Gastrocnemius medialis (tissue), 4 donors: ENCODE data around the gene DTL. TPM values are rescaled to one million over a fixed set of nuclear protein-coding genes. Genes with fewer than 3 reads are reported as not detected.

Experiments
- ATAC-seq, 2 donors: fragments of 150-250 bp; one replicate each; pipeline ENCODE4 v1.9.1; 2016
- DNase-seq, 2 donors: peaks; one replicate each; pipeline ENCODE4 v3.0.0-alpha.2; 2019
- H3K27ac ChIP-seq, 4 donors: fragments of 200-600 bp; sonication (generic); 1 replicate in 1 of 4; 2 replicates in 3 of 4; pipeline ENCODE4 v1.5.1; 2016 to 2018; ENCODE audit warnings: mild to moderate bottlenecking in 2 of 4, moderate library complexity in 1 of 4
- H3K27me3 ChIP-seq, 3 donors: fragments of 200-600 bp; sonication (generic) in 2 of 3; 1 replicate in 1 of 3; 2 replicates in 2 of 3; pipeline versions ENCODE4 v1.5.1 to v1.6.0; 2016 to 2019; ENCODE audit warnings: mild to moderate bottlenecking in 1 of 3, moderate library complexity in 1 of 3
- H3K36me3 ChIP-seq, 2 donors: fragments of 200-600 bp; sonication (generic) in 1 of 2; one replicate each; pipeline ENCODE4 v1.5.1; 2017 to 2018
- H3K4me1 ChIP-seq, 2 donors: fragments of 200-600 bp; sonication (generic) in 1 of 2; one replicate each; pipeline ENCODE4 v1.5.1; 2016 to 2017; ENCODE audit warnings: mild to moderate bottlenecking in 2 of 2
- H3K4me3 ChIP-seq, 4 donors: fragments of 200-600 bp; sonication (generic) in 3 of 4; 1 replicate in 1 of 4; 2 replicates in 3 of 4; pipeline ENCODE4 v1.5.1; 2016 to 2019; ENCODE audit warnings: mild to moderate bottlenecking in 2 of 4
- H3K9me3 ChIP-seq, 3 donors: fragments of 200-600 bp; sonication (generic) in 2 of 3; 1 replicate in 1 of 3; 2 replicates in 2 of 3; pipeline ENCODE4 v1.5.1; 2016 to 2019
- POLR2A ChIP-seq, 2 donors: fragments of 450-650 bp; IDR thresholded peaks; one replicate each; pipeline ENCODE4 v1.6.1; 2017; ENCODE audit warnings: antibody characterized with exemption in 2 of 2, mild to moderate bottlenecking in 2 of 2, moderate library complexity in 2 of 2
- in situ Hi-C, 4 donors: fragments of 200-750 bp; cut with MboI; loops; one replicate each; pipeline versions ENCODE4 v1.15.0 to v1.8.0; 2017; ENCODE audit warnings: low sequenced_read_pairs in 4 of 4
- intact Hi-C: fragments of 100-400 bp; cut with DNase I; formaldehyde crosslinking; loops from one replicate; pipeline ENCODE4 v1.15.1; 2023; ENCODE audit warnings: low total_unique reads
- total RNA-seq, 4 donors: library from RNA; depleted of rRNA; stranded (reverse); fragments of >200 nt; gene quantifications; one replicate each; pipeline versions ENCODE4 v1.1.0 to v1.2.3, GENCODE V29; 2016
- TF ChIP-seq, protein P1 (sequence below), 5 experiments: fragments of 450-650 bp in 3 of 5; fragments of 200-600 bp in 2 of 5; sonication (generic) in 2 of 5; IDR thresholded peaks in 4 of 5; conservative IDR thresholded peaks in 1 of 5; 1 replicate in 4 of 5; 2 replicates in 1 of 5; pipeline ENCODE4 v1.5.1; 2016 to 2019; ENCODE audit warnings: antibody characterized with exemption in 5 of 5, mild to moderate bottlenecking in 3 of 5, moderate library complexity in 3 of 5

Gene DTL
- total RNA-seq, 4 donors from 2014 or later: 0.52 to 1.8 TPM; not detected in 2

DNA sequence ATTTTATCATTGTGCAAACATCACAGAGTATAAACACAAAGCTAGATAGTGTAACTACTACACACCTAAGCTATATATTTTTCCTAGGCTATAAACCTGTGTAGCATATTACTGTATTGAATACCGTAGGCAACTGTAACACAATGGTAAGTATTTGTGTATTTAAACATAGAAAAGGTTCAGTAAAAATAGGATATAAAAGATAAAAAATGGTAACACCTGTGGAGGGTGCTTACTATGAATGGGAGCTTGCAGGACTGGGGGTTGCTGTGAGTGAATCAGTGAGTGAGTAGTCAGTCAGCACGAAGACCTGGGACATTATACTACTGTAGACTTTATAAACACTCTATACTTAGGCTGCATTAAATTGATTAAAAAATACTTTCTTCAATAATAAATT, 4.1 kb downstream of the DTL start:
- in situ Hi-C loops: loop anchor here in 2 of 4 donors (25.0 kb wide), 2 partner anchors 352 to 973 kb away; partner anchors contain the start of genes ANGEL2 (in 1 of the 2) and NEK2 (in 1 of the 2)
- Histone ChIP-seq H3K27ac (no peak overlapping the region), H3K36me3 (no peaks in the 10 kb centered on the region), H3K4me3 (no peak overlapping the region), H3K4me1 (peaks cover 8% of the 10 kb centered on the region in 2 donors), H3K9me3 (no peaks in the 10 kb centered on the region), H3K27me3 (no peaks in the 10 kb centered on the region)
- ATAC-seq: no peak
- intact Hi-C loops: loop anchor here (10.0 kb wide), 2 partner anchors 395 to 465 kb away; partner anchors contain the start of genes NENF and SLC30A1
- no peak for TF ChIP-seq POLR2A (IDR thresholded peaks at IDR 0.05)
- TF ChIP-seq, protein P1, sequence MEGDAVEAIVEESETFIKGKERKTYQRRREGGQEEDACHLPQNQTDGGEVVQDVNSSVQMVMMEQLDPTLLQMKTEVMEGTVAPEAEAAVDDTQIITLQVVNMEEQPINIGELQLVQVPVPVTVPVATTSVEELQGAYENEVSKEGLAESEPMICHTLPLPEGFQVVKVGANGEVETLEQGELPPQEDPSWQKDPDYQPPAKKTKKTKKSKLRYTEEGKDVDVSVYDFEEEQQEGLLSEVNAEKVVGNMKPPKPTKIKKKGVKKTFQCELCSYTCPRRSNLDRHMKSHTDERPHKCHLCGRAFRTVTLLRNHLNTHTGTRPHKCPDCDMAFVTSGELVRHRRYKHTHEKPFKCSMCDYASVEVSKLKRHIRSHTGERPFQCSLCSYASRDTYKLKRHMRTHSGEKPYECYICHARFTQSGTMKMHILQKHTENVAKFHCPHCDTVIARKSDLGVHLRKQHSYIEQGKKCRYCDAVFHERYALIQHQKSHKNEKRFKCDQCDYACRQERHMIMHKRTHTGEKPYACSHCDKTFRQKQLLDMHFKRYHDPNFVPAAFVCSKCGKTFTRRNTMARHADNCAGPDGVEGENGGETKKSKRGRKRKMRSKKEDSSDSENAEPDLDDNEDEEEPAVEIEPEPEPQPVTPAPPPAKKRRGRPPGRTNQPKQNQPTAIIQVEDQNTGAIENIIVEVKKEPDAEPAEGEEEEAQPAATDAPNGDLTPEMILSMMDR (IDR thresholded peaks at IDR 0.05 in 4 of 5, conservative IDR thresholded peaks at IDR 0.05 in 1 of 5): no peak
- DNase-seq: no peak

- TF ChIP-seq POLR2A (IDR thresholded peaks at IDR 0.05): no peak
- TF ChIP-seq, protein P1 (IDR thresholded peaks at IDR 0.05 in 4 of 5, conservative IDR thresholded peaks at IDR 0.05 in 1 of 5): no peak
- in situ Hi-C loops: loop anchor here in 2 of 4 donors (25.0 kb wide), 2 partner anchors 354 to 971 kb away; partner anchors contain the start of genes ANGEL2 (in 1 of the 2) and NEK2 (in 1 of the 2)
These were observed 5.3 kb downstream of the DTL start for GRCh38 chr1:212040629-212041412.

GRCh38 chr1:212042436-212042835, 6.9 kb downstream of the DTL start:
- Histone ChIP-seq H3K27me3 (no peaks in the 10 kb centered on the region), H3K36me3 (no peaks in the 10 kb centered on the region), H3K4me1 (no peaks in the 10 kb centered on the region), H3K9me3 (no peaks in the 10 kb centered on the region), H3K27ac (no peak overlapping the region), H3K4me3 (no peak overlapping the region)
- intact Hi-C loops: no loop called here
- in situ Hi-C loops: loop anchor here in 2 of 4 donors (25.0 kb wide), 2 partner anchors 355 to 970 kb away; partner anchors contain the start of genes ANGEL2 (in 1 of the 2) and NEK2 (in 1 of the 2)
- ATAC-seq (no peak), DNase-seq (no peak)
- TF ChIP-seq, protein P1 (IDR thresholded peaks at IDR 0.05 in 4 of 5, conservative IDR thresholded peaks at IDR 0.05 in 1 of 5): no peak
- no peak for TF ChIP-seq POLR2A (IDR thresholded peaks at IDR 0.05)

More at GRCh38 chr1:212040629-212041412, 5.3 kb downstream of the DTL start:
- ATAC-seq: no peak
- Histone ChIP-seq H3K36me3 (no peaks in the 10 kb centered on the region), H3K27me3 (no peaks in the 10 kb centered on the region), H3K9me3 (no peaks in the 10 kb centered on the region), H3K27ac (no peak overlapping the region), H3K4me3 (no peak overlapping the region), H3K4me1 (peaks cover 6 to 7% of the 10 kb centered on the region in 2 donors)
- no peak for DNase-seq
- intact Hi-C loops: no loop called here

DNA sequence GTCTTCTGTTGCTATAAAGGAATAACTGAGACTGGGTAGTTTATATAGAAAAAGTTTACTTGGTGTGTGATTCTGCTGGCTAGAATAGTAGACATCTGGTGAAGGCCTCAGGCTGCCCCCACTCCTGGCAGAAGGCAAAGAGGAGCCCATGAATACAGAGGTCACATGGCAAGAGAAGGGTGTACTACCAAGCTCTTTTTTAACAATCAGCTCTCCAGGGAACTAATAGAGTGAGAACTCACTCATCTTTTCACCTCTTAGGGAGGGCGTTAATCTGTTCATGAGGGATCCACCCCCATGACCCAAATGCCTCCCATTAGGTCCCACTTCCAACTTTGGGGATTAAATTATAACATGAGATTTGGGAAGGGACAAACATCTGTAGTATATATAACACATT, 9.3 kb downstream of the DTL start:
- ATAC-seq (no peak), DNase-seq (no peak)
- Histone ChIP-seq H3K4me3 (no peak overlapping the region), H3K4me1 (no peaks in the 10 kb centered on the region), H3K9me3 (no peaks in the 10 kb centered on the region), H3K27me3 (no peaks in the 10 kb centered on the region), H3K36me3 (no peaks in the 10 kb centered on the region), H3K27ac (no peak overlapping the region)
- in situ Hi-C loops (loop anchor here in 2 of 4 donors (25.0 kb wide), 2 partner anchors 358 to 967 kb away; partner anchors contain the start of genes ANGEL2 (in 1 of the 2) and NEK2 (in 1 of the 2)), intact Hi-C loops (no loop called here)
- TF ChIP-seq, protein P1 (IDR thresholded peaks at IDR 0.05 in 4 of 5, conservative IDR thresholded peaks at IDR 0.05 in 1 of 5): no peak
- TF ChIP-seq POLR2A (IDR thresholded peaks at IDR 0.05): no peak
